Left lung (tissue), 10 donors: ENCODE data around the gene SYCP2. TPM values are rescaled to one million over a fixed set of nuclear protein-coding genes. Genes with fewer than 3 reads are reported as not detected.

ENCODE experiments used
- ATAC-seq: fragments of 200-7000 bp; cut with Tn5 transposase; one replicate; pipeline ENCODE4 v1.9.1; 2020; ENCODE audit warnings: moderate library complexity
- DNase-seq, 4 donors: peaks; one replicate each; pipeline ENCODE4 v3.0.0-alpha.2; 2013 to 2020
- H3K27ac ChIP-seq, 2 donors: fragments of 200-600 bp; sonication (generic) in 1 of 2; one replicate each; pipeline versions ENCODE4 v1.5.0 to v1.8.0; 2020 to 2021
- H3K27me3 ChIP-seq, 2 donors: fragments of 200-600 bp; sonication (generic) in 1 of 2; one replicate each; pipeline versions ENCODE4 v1.5.0 to v1.8.0; 2020 to 2021
- H3K36me3 ChIP-seq, 2 donors: fragments of 200-600 bp; sonication (generic) in 1 of 2; one replicate each; pipeline versions ENCODE4 v1.5.0 to v1.8.0; 2020 to 2021
- H3K4me1 ChIP-seq, 2 donors: fragments of 200-600 bp; one replicate each; pipeline ENCODE4 v1.8.0; 2021
- H3K4me3 ChIP-seq, 2 donors: fragments of 200-600 bp; sonication (generic) in 1 of 2; one replicate each; pipeline versions ENCODE4 v1.5.0 to v1.8.0; 2020 to 2021; ENCODE audit warnings: mild to moderate bottlenecking in 1 of 2
- H3K9me3 ChIP-seq, 2 donors: fragments of 200-600 bp; sonication (generic) in 1 of 2; one replicate each; pipeline versions ENCODE4 v1.5.0 to v1.8.0; 2020 to 2021
- intact Hi-C, 2 donors: fragments of 100-400 bp; cut with DNase I; formaldehyde crosslinking; loops; one replicate each; pipeline versions ENCODE4 v1.11.2 to v1.14.2; 2022
- polyA plus RNA-seq, 6 donors: library from polyadenylated mRNA; unstranded; fragments of 120-200 nt; gene quantifications; one replicate each; pipeline ENCODE4 v1.2.1, GENCODE V29; 2013; ENCODE audit not compliant: insufficient read length in 6 of 6
- total RNA-seq, 2 donors: library from RNA; stranded (reverse); fragmentation: NEBNext Ultra II Directional; extraction: Animal tissue kit (Norgen Biotek cat#: 25700); gene quantifications; one replicate each; pipeline ENCODE4 v1.2.1, GENCODE V29; 2021
- TF ChIP-seq, protein P1 (sequence below), 2 donors: fragments of 200-600 bp; sonication (generic) in 1 of 2; IDR thresholded peaks; one replicate each; pipeline versions ENCODE4 v1.5.0 to v1.8.0; 2021; ENCODE audit warnings: antibody characterized with exemption in 2 of 2
- donor health status: DM: no; HTN: yes; CAD: no.
- donor health status: DM: no; HTN: no; CAD: no.

Gene SYCP2
- total and polyA plus RNA-seq, 8 donors = 1.8 to 12.0 (median 9.1) TPM

DNA sequence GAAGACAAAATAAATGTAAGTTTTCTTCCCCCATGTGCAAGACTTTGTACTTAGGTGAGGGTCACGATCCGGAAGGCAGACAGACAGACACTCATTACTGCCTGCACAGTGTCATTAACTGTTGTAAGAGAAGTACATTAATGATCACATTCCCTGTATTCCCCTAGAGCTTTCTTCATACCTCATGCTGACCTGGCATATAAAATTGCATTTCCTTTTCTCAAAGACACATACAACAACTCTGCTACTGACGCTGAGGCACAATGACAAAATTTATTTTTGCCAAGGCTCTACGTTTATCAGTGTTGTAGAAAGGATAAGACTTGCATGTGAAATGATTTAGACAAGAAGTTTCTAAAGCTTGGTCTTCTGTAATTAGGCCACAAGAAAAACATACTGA is 3.0 kb upstream of the SYCP2 start:
- H3K36me3 ChIP-seq = no peaks in the 10 kb centered on the region
- no peak overlapping the region for H3K27ac ChIP-seq
- intact Hi-C loops = no loop called here
- H3K4me1 ChIP-seq = peaks cover 25 to 66% of the 10 kb centered on the region in 2 donors
- DNase-seq = no peak
- H3K9me3 ChIP-seq = no peaks in the 10 kb centered on the region
- H3K27me3 ChIP-seq = no peaks in the 10 kb centered on the region
- ATAC-seq = no peak
- H3K4me3 ChIP-seq = no peak overlapping the region
- TF ChIP-seq, protein P1, sequence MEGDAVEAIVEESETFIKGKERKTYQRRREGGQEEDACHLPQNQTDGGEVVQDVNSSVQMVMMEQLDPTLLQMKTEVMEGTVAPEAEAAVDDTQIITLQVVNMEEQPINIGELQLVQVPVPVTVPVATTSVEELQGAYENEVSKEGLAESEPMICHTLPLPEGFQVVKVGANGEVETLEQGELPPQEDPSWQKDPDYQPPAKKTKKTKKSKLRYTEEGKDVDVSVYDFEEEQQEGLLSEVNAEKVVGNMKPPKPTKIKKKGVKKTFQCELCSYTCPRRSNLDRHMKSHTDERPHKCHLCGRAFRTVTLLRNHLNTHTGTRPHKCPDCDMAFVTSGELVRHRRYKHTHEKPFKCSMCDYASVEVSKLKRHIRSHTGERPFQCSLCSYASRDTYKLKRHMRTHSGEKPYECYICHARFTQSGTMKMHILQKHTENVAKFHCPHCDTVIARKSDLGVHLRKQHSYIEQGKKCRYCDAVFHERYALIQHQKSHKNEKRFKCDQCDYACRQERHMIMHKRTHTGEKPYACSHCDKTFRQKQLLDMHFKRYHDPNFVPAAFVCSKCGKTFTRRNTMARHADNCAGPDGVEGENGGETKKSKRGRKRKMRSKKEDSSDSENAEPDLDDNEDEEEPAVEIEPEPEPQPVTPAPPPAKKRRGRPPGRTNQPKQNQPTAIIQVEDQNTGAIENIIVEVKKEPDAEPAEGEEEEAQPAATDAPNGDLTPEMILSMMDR (IDR thresholded peaks at IDR 0.05) = no peak

DNA sequence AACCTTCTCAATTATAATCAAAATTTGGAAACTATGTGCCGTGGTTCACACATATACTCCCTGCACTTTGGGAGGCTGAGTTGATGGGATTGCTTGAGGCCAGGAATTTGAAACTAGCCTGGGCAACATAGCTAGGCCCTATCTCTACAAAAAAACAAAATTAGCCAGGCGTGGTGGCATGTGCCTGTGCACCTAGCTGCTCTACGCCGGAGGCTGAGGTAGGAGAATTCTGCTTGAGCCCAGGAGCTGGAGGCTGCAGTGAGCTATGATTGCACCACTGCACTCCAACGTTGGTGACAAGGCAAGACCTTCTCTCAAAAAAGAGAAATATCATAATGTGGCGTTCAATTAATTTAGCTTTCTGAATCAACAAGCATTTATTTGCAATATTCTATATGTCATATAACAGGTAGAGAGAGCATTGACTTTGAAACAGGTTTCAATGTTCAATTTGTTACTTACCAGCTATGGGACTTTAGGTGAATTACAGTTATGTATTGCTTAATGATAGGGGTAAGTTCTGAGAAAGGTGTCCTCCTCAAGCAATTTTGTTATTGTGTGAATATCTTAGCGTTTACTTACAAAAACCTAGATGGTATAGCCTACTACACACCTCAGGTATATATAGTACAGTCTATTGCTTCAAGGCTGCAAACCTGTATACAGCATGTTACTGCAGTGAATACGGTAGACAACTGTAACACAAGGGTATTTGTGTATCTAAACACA is 2.2 kb upstream of the SYCP2 start:
- Histone ChIP-seq H3K9me3 (no peaks in the 10 kb centered on the region), H3K36me3 (no peaks in the 10 kb centered on the region), H3K27ac (no peak overlapping the region), H3K4me3 (no peak overlapping the region), H3K27me3 (no peaks in the 10 kb centered on the region), H3K4me1 (peaks cover 20 to 60% of the 10 kb centered on the region in 2 donors)
- TF ChIP-seq, protein P1 (IDR thresholded peaks at IDR 0.05) = no peak
- ATAC-seq (no peak), DNase-seq (no peak)
- intact Hi-C loops = no loop called here

DNA sequence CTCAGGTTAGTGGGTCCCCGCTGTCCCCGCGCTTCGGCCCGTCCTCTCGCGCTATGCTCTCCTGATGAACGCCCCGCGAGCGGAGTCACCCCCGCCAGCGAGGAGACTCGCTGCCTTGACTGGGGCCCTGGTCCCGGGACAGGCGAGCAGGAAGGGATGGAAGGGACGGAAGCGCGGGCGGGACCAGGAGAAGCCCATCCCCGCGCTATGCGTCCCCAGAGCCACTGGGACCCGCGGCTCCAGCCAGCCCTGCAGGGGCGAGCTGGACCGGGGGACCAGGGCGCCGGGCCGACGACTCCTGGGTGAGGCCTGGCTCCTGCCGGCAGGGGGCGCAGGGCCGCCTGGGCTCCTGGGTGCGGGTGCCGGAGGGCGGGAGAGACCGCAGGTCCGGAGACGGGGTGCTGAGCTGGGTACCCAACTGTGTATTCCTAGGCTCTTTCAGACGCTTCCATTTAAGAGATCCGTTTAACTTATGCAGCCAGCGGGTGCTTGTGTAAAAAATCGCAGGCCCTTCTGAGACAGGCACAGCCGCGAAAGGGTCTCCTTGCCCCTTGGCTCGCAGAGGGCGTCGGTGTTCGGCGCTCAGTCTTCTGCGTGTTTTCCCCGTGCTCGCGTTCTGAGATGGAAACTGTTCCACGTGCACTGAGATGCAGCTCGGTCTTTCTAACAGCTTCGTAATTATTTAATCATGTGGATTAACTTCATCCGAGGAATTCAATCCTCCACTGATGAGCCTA is 580 bp upstream of the SYCP2 start:
- intact Hi-C loops = no loop called here
- peak; percentile 98 for ATAC-seq
- H3K36me3 ChIP-seq = no peaks in the 10 kb centered on the region

DNA sequence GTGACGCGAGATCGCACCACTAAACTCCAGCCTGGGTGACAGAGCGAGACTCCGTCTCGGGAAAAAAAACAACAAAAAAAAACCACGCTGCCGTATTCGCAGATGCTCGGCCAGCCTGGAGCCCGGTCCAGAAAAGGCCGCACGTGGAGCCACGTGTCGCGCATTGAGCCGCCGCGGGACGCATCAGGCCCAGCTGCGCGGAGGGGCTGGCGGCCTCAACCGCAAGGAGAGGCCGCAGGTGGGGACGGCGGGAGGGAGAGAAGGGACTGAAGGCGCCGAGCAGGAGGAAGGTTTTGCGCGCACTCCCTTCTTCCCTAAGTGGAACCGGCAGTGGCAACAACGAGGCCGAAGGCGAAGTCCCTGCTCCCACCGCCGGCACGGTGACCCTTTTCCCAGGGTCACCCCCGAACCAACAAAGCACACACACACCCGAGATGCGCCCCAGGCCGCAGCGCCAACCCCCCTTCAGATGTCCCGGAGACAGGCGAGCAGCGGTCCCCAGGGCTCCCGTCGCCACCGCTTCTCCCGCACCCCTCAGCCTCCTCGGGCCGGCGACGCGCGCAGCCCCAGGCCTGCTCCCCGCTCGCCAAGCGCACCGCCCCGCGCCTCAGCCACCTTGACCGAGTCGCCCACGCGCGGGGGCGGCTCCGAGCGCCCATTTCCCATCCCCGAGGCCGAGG is 681 bp downstream of the SYCP2 start:
- Histone ChIP-seq H3K36me3 (no peaks in the 10 kb centered on the region), H3K4me3 (peak overlapping the region in 1 of 2 donors; percentile 56), H3K4me1 (peaks cover 6 to 41% of the 10 kb centered on the region in 2 donors), H3K27ac (no peak overlapping the region), H3K9me3 (no peaks in the 10 kb centered on the region), H3K27me3 (no peaks in the 10 kb centered on the region)
- peak in 1 of 4 donors; percentile 82 for DNase-seq
- intact Hi-C loops = no loop called here
- TF ChIP-seq, protein P1 (IDR thresholded peaks at IDR 0.05) = no peak
- ATAC-seq = no peak

More for the DNA sequence above, 580 bp upstream of the SYCP2 start:
- H3K4me1 ChIP-seq = peaks cover 17 to 54% of the 10 kb centered on the region in 2 donors
- TF ChIP-seq, protein P1 (IDR thresholded peaks at IDR 0.05) = peak; percentile 96 to 97
- no peaks in the 10 kb centered on the region for H3K27me3 ChIP-seq
- peak overlapping the region; percentile 56 to 59 for H3K4me3 ChIP-seq
- peak overlapping the region in 1 of 2 donors; percentile 52 for H3K27ac ChIP-seq
- no peaks in the 10 kb centered on the region for H3K9me3 ChIP-seq
- DNase-seq = peak; percentile 71 to 98 (median 78)
